NAMALWA (cell line): ENCODE measurements around the gene BMP10.
"Not testable (repeated sequence)": the region's sequence is repeated elsewhere in the genome, so short reads cannot be mapped to it uniquely, and the experiment has no call there.

ENCODE experiments used
- DNase-seq: peaks from one replicate; pipeline ENCODE4 v3.0.0-alpha.2; 2015; ENCODE audit warnings: low spot score

Gene BMP10

GRCh38 chr2:68871159-68871764 is at the start of gene BMP10:
BMP10 (minus strand) TSS chr2:68871397; CDS start chr2:68871358, 39 bp downstream.
- DNase-seq: no peak

- DNase-seq: no peak
Observed at GRCh38 chr2:68920481-68921170, 49.4 kb upstream of the BMP10 start.

- DNase-seq: no peak
Observed at GRCh38 chr2:68918497-68918896, 47.3 kb upstream of the BMP10 start.

DNA sequence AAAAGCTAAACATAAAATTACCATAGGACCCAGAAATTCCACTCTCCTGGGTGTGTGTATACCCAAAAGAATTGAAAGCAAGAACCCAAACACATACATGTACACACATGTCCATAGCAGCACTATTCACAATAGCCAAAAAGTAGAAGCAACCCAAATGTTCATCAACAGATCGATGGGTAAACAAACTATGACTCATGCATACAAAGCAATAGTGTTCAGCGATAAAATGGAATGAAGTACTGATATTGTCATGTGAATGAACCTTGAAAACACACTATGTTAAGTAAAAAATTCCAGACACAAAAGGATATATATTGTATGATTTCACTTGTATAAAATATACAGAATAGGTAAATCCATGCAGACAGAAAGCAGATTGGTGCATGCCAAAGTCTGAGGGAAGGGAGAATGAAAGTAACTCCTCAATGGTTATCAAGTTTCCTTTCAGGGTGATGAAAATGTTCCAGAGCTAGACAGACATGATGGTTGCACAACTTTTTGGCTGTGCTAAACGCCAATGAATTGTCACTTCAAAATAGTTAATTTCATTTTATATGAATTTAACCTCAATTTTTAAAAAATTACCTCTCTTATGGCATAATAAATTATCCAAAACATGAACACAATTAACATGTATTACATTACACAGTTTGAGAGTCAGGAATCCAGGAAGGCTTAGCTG is 46.0 kb upstream of the BMP10 start:
- DNase-seq: no peak

DNA sequence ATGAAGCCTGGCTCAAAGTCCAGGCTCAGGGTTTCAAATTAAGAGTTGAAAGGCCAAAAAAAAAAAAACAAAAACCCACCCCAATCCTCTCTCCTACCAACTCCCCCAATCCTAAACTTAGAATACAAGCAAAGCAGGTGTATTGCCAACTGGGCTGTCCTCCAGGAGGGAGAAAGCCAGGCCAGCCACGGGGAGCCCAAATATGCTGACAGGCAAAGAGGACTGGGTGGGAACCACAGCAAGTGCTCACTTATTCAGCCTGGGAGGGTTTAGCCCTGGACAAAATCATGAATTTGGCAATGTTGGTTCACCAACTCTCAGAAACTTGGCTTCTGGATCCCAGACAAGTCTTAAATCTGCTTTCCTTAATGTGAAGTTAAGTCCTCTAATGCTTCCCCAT is 45.0 kb upstream of the BMP10 start:
- DNase-seq: no peak

- no peak for DNase-seq
Observed at GRCh38 chr2:68915393-68915792, 44.2 kb upstream of the BMP10 start.

- no peak for DNase-seq
Observed at GRCh38 chr2:68913359-68913758, 42.2 kb upstream of the BMP10 start.

GRCh38 chr2:68912732-68913131 is 41.5 kb upstream of the BMP10 start:
- DNase-seq: no peak

DNA sequence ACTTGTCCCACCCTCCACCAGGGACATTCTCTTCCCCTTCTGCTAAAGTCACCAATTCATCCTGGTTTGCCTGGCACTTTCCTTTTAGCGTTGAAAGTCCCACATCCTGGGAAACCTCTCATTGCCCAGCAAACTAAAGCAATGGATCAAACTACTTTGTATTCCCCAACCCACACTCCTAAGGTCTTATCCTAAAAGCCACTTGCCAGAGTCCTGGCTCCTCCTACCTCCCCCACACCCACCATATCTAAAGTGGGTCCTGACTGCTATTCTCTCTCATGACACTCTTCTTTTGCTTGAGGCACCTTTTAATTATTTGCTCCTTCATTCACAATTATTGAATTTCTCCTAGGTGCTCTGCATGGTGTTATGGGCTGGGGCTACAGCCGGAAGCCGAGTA is 40.9 kb upstream of the BMP10 start:
- DNase-seq: no peak

- DNase-seq: no peak
Observed at GRCh38 chr2:68911709-68912108, 40.5 kb upstream of the BMP10 start.

DNA sequence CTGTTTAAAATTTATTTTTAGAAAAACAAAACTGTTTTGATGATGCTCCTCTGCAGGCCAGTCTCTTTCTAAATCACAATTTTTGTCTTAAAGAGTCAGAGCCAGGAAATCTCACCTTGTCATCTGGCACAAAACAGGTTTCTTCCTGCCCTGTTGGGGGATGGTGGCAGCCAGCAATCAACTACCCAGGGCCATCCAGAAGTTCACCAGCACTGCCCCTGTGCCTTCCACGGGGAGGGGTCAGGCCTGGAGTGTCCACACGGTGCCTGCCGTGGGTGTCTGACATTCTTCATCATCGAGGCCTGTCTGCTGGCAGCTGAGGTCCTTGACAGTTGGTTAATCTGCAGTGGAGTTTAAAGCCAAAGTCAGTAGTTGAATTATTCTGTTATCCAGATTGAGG is 40.0 kb upstream of the BMP10 start:
- no peak for DNase-seq

DNA sequence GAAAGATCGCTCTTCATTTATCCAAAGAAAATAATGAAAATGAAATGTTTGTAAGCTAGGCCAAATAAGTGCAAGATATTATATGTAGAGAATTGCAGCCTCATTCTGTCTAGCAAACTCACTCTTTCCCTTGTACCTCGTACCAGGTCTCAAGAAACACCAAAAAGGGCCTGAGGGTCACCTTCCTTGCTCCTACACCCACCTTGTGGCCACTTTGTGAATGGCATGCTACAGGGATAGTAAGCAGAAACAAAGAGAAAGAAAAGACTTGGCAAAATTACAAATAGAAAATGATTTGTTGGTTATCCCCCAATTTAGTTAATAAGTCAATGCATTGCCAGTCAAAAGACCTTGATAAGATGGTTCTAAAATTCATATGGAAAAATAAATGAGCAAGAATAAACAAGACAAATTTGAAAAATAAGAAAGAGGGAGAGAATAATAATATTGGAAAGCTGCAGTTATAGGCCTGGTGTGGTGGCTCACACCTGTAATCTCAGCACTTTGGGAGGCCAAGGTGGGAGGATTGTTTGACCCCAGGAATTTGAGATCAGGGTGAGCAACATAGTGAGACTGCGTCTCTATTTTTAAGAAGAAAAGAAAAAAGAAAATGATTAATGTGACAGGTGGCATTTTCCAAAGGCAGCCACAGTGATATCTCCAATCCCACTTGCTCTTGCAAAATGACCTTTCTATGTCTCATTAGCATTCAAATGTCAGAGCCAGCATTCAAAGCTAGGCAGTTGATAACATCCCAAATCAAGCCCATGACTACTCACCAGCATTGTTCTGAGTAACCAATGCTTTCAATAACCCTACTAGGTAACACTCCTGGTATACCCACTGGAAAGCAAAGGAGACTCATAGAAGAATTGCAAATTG is 38.8 kb upstream of the BMP10 start:
- peak; percentile 90 for DNase-seq

GRCh38 chr2:68908392-68908970 is 37.3 kb upstream of the BMP10 start:
- DNase-seq: peak; percentile 96

GRCh38 chr2:68907920-68908253 is 36.7 kb upstream of the BMP10 start:
- DNase-seq: no peak

- DNase-seq: peak; percentile 26
Observed at GRCh38 chr2:68907232-68907919, 36.2 kb upstream of the BMP10 start.

GRCh38 chr2:68906716-68907115 is 35.5 kb upstream of the BMP10 start:
- DNase-seq: peak; percentile 35

- DNase-seq: no peak
Observed at GRCh38 chr2:68905116-68905515, 33.9 kb upstream of the BMP10 start.

DNA sequence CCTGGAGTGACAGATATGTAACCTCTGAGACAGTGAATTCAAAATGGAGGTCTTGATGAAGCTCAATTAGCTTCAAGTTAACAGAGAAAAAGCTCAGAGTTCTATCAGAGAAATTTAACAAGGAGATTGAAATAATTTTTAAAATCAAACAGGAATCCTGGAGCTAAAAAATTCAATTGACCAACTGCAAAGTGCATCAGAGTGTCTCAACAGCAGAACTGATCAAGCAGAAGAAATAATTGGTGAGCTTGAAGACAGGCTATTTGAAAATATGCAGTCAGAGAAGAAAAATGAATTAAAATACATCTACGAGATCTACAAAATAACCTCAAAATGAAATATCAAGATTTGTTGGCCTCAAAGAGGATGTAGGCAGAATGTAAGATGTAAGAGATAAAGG is 30.4 kb upstream of the BMP10 start:
- no peak for DNase-seq

DNA sequence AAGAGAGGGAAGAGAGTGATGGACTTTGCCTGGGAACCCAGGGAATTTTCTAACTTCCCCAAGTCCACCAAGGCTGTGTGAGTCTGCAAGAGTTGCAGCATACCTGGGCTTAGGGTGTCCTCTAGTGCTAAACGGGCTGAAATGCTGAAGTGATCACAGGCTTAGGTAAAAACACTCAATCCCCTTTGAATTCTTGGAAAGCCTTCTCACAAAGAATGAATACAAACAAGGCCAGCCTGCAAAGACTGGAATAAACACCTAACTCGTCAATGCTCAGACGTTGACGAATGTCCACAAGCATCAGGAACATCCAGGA is 30.0 kb upstream of the BMP10 start:
- DNase-seq: no peak

DNA sequence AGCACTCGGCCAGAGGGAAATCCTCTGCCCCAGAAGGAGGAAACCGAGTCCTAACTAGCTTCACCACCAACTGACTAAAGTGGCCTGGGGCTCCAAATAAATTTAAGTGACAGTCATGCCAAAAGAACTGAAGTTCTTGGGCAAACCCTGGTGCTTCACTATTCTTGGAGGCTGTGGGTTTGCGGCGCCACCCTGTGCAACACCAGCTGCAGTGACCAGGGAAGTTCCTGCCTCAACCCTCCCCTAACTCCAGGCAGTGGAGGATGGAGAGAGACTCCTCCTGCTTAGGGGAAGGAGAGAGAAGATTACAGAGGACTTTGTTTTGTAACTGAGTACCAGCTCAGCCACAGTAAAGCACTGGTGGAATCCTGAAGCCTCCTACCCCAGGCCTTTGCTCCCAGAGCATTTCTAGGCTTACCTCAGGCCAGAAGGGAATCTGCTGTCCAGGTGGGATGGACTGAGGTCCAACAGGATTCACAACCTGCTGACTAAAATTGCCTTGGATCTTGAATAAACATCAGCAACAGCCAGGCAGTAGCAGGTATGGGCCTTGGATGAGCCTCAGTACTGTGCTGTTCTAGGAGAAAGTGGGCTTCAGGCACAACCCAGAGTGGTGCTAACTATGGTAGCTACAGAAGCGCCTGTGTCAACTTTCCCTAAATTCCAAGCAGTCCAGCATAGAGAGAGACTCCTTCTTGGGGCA is 29.4 kb upstream of the BMP10 start:
- no peak for DNase-seq

DNA sequence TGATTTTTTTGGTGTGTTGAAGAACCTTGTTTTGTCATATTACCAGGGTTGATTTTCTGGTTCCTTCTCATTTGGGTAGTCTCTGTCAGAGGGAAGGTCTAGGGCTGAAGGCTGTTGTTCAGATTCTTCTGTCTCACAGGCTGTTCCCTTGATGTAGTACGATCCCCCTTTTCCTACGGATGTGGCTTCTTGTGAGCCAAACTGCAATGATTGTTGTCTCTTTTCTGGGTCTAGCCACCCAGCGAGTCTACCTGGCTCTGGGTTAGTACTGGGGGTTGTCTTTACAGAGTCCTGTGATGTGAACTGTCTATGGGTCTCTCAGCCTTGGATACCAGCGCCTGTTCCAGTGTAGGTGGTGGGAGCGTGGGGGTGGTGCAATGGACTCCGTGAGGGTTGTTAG is 24.8 kb upstream of the BMP10 start:
- DNase-seq: not testable (repeated sequence)
